Retinal pigment epithelial cell (primary cell): Measurements from ENCODE around the gene SLC27A3.

Source experiments
- DNase-seq: peaks from one replicate; pipeline ENCODE4 v3.0.0-alpha.2; 2010; ENCODE audit warnings: low read depth
- H3K4me3 ChIP-seq: 2 replicates; pipeline ENCODE4 v1.5.1; 2011; ENCODE audit warnings: mild to moderate bottlenecking, low read length, control low read depth, moderate library complexity
- CTCF ChIP-seq: conservative IDR thresholded peaks from 2 replicates; pipeline ENCODE4 v1.5.1; 2011; ENCODE audit warnings: low read depth, low read length, control low read depth, inconsistent platforms

The SLC27A3 gene

GRCh38 chr1:153774780-153775457, at the start of gene SLC27A3:
Gene SLC27A3, plus strand, starts transcription at chr1:153775407. Its CDS starts 91 bp downstream, at chr1:153775498.
- no peak for DNase-seq
- H3K4me3 ChIP-seq, result peak within 1 kb of the TSS; percentile 60
- TF ChIP-seq CTCF, result no peak

- peak; percentile 100 for DNase-seq
- H3K4me3 ChIP-seq, result peak within 1 kb of the TSS; percentile 94
- TF ChIP-seq CTCF, result peak; percentile 25
Observed at GRCh38 chr1:153727463-153728304, 47.5 kb upstream of the SLC27A3 start, which contains the start of gene INTS3. Gene INTS3, plus strand, starts transcription at chr1:153728050. Its CDS starts 585 bp downstream, at chr1:153728635.

GRCh38 chr1:153728305-153729066, 46.7 kb upstream of the SLC27A3 start:
- H3K4me3 ChIP-seq, result peak overlapping the region; percentile 94
- TF ChIP-seq CTCF, result no peak
- DNase-seq, result no peak

- H3K4me3 ChIP-seq, result no peak overlapping the region
- TF ChIP-seq CTCF, result no peak
- DNase-seq, result no peak
Observed at GRCh38 chr1:153730468-153730988, 44.7 kb upstream of the SLC27A3 start.

GRCh38 chr1:153733970-153734369, 41.2 kb upstream of the SLC27A3 start:
- no peak for DNase-seq
- H3K4me3 ChIP-seq, result no peak overlapping the region
- TF ChIP-seq CTCF, result no peak

GRCh38 chr1:153734396-153735089, 40.7 kb upstream of the SLC27A3 start:
- no peak for TF ChIP-seq CTCF
- no peak for DNase-seq
- no peak overlapping the region for H3K4me3 ChIP-seq
